IMR-90 (cell line): ENCODE measurements around the gene RGS19. TPM values are rescaled to one million over a fixed set of nuclear protein-coding genes. Genes with fewer than 3 reads are reported as not detected.

Source experiments
- ATAC-seq: fragments of 200-7000 bp; cut with Tn5 transposase; 2 replicates; pipeline ENCODE4 v1.9.1; 2020; ENCODE audit warnings: low read depth, mild to moderate bottlenecking, moderate library complexity
- BruUV-seq: library from RNA; stranded (reverse); fragments of 400-500 nt; replicated peaks from 2 replicates; lab custom pipeline; 2021; lab: Mats Ljungman, UMichigan
- CTCF ChIA-PET: fragments of 300-600 bp; formaldehyde crosslinking; extraction: SDS; loops from one replicate; lab custom pipeline; 2021; ENCODE audit warnings: antibody characterized with exemption; lab: Yijun Ruan, JAX
- POLR2A ChIA-PET: fragments of 300-600 bp; sonication (Branson Sonifier 250); formaldehyde crosslinking; loops from one replicate; lab custom pipeline; 2022; ENCODE audit warnings: antibody characterized with exemption; ENCODE audit not compliant: unreplicated experiment; lab: Charles Lee
- DNase-seq: peaks from one replicate; pipeline ENCODE4 v3.0.0; 2013
- H2AFZ ChIP-seq: replicated peaks from 2 replicates; pipeline ENCODE3; 2013; ENCODE audit warnings: low read length, mild to moderate bottlenecking; ENCODE audit not compliant: poor library complexity
- H2AK5ac ChIP-seq: 2 replicates; pipeline ENCODE4 v1.6.1; 2013; ENCODE audit warnings: low read depth, low read length, inconsistent platforms
- H2AK9ac ChIP-seq: replicated peaks from 2 replicates; pipeline ENCODE3; 2013; ENCODE audit warnings: mild to moderate bottlenecking, low read depth, low read length, moderate library complexity; ENCODE audit not compliant: poor library complexity
- H2BK120ac ChIP-seq: 2 replicates; pipeline ENCODE4 v1.6.1; 2013; ENCODE audit warnings: low read depth, low read length, inconsistent platforms
- H2BK15ac ChIP-seq: 3 replicates; pipeline ENCODE4 v1.6.1; 2013; ENCODE audit warnings: low read depth, low read length, inconsistent platforms
- H2BK20ac ChIP-seq: 2 replicates; pipeline ENCODE4 v1.6.1; 2013; ENCODE audit warnings: low read depth, mild to moderate bottlenecking, inconsistent platforms, low read length, moderate library complexity
- H2BK5ac ChIP-seq: 2 replicates; pipeline ENCODE4 v1.6.1; 2013; ENCODE audit warnings: mild to moderate bottlenecking, low read depth, low read length, inconsistent platforms; ENCODE audit not compliant: poor library complexity, severe bottlenecking
- H3K14ac ChIP-seq: replicated peaks from 2 replicates; pipeline ENCODE4 v1.6.1; 2013; ENCODE audit warnings: low read depth, low read length, inconsistent platforms
- H3K18ac ChIP-seq: 2 replicates; pipeline ENCODE4 v1.6.1; 2013; ENCODE audit warnings: low read depth, low read length, control low read depth
- H3K23ac ChIP-seq: 2 replicates; pipeline ENCODE4 v1.6.1; 2013; ENCODE audit warnings: low read depth, low read length, inconsistent platforms
- H3K27ac ChIP-seq: 2 replicates; pipeline ENCODE4 v1.5.1; 2013; ENCODE audit warnings: mild to moderate bottlenecking, control low read depth, low read length; ENCODE audit not compliant: insufficient read depth
- H3K27me3 ChIP-seq: 2 replicates; pipeline ENCODE4 v1.6.1; 2013; ENCODE audit warnings: low read length; ENCODE audit not compliant: control insufficient read depth, insufficient read depth
- H3K36me3 ChIP-seq: 2 replicates; pipeline ENCODE4 v1.6.1; 2013; ENCODE audit warnings: low read length, mixed read lengths; ENCODE audit not compliant: control insufficient read depth, insufficient read depth
- H3K4ac ChIP-seq: 2 replicates; pipeline ENCODE4 v1.6.1; 2013; ENCODE audit warnings: low read depth, low read length, inconsistent platforms
- H3K4me1 ChIP-seq: 2 replicates; pipeline ENCODE4 v1.6.1; 2013; ENCODE audit warnings: low read length, mixed read lengths; ENCODE audit not compliant: control insufficient read depth, insufficient read depth
- H3K4me2 ChIP-seq: 2 replicates; pipeline ENCODE4 v1.6.1; 2013; ENCODE audit warnings: low read depth, mild to moderate bottlenecking, control low read depth, low read length, moderate library complexity
- H3K4me3 ChIP-seq: 2 replicates; pipeline ENCODE4 v1.5.1; 2013; ENCODE audit warnings: low read depth, mild to moderate bottlenecking, control low read depth, low read length, moderate library complexity; ENCODE audit not compliant: insufficient read depth
- H3K56ac ChIP-seq: 2 replicates; pipeline ENCODE4 v1.6.1; 2013; ENCODE audit warnings: low read length, inconsistent platforms; ENCODE audit not compliant: insufficient read depth; ENCODE audit errors: extremely low read depth
- H3K79me1 ChIP-seq, 2 experiments: 2 replicates each; pipeline ENCODE4 v1.6.1; 2013; ENCODE audit warnings: low read length in 2 of 2, inconsistent platforms in 1 of 2, low read depth in 1 of 2
- H3K9ac ChIP-seq: 2 replicates; pipeline ENCODE4 v1.6.1; 2013; ENCODE audit warnings: low read depth, low read length, control low read depth
- H3K9me1 ChIP-seq: 2 replicates; pipeline ENCODE4 v1.6.1; 2013; ENCODE audit warnings: low read length, inconsistent platforms; ENCODE audit not compliant: insufficient read depth
- H3K9me3 ChIP-seq: 2 replicates; pipeline ENCODE4 v1.6.1; 2013; ENCODE audit warnings: low read length; ENCODE audit not compliant: control insufficient read depth, insufficient read depth
- H4K20me1 ChIP-seq: 2 replicates; pipeline ENCODE4 v1.6.1; 2013; ENCODE audit warnings: low read length, inconsistent platforms; ENCODE audit not compliant: insufficient read depth
- H4K5ac ChIP-seq: 2 replicates; pipeline ENCODE4 v1.6.1; 2013; ENCODE audit warnings: mild to moderate bottlenecking, low read depth, low read length, control low read depth
- H4K8ac ChIP-seq, 2 experiments: 2 replicates each; pipeline ENCODE4 v1.6.1; 2013; ENCODE audit warnings: low read depth in 2 of 2, low read length in 2 of 2, control low read depth in 1 of 2, inconsistent platforms in 1 of 2
- H4K91ac ChIP-seq: 2 replicates; pipeline ENCODE4 v1.6.1; 2013; ENCODE audit warnings: low read depth, low read length, inconsistent platforms; ENCODE audit not compliant: insufficient read depth
- BHLHE40 ChIP-seq: fragments of 150-350 bp; IDR thresholded peaks from 2 replicates; pipeline ENCODE4 v1.6.1; 2016; ENCODE audit warnings: mild to moderate bottlenecking, low read depth, low read length
- CEBPB ChIP-seq: IDR thresholded peaks from 2 replicates; pipeline ENCODE4 v1.6.1; 2012; ENCODE audit warnings: low read depth, low read length, improper control_type of control experiment
- MAFK ChIP-seq: IDR thresholded peaks from 2 replicates; pipeline ENCODE4 v1.6.1; 2012; ENCODE audit warnings: low read depth, low read length, improper control_type of control experiment
- MXI1 ChIP-seq: IDR thresholded peaks from 2 replicates; pipeline ENCODE4 v1.6.1; 2012; ENCODE audit warnings: low read depth, mild to moderate bottlenecking, low read length, moderate library complexity, borderline replicate concordance
- NFE2L2 ChIP-seq: fragments of 150-350 bp; IDR thresholded peaks from 2 replicates; pipeline ENCODE4 v1.6.1; 2016; ENCODE audit warnings: low read depth, mild to moderate bottlenecking, low read length
- RCOR1 ChIP-seq: IDR thresholded peaks from 2 replicates; pipeline ENCODE4 v1.6.1; 2012; ENCODE audit warnings: mild to moderate bottlenecking, low read length, improper control_type of control experiment; ENCODE audit not compliant: insufficient replicate concordance
- SMC3 ChIP-seq: fragments of 150-350 bp; IDR thresholded peaks from 2 replicates; pipeline ENCODE4 v1.6.1; 2016; ENCODE audit warnings: low read depth, mild to moderate bottlenecking, antibody characterized with exemption, low read length, moderate library complexity
- WGBS, 2 experiments: methylation state at CpG; one replicate each; pipeline versions ENCODE4 v1.1.5 to v1.1.7; 2013; ENCODE audit warnings: missing lambda C conversion rate in 2 of 2; ENCODE audit not compliant: insufficient read length in 1 of 2; ENCODE audit errors: extremely low coverage in 2 of 2; 5-methylcytosine and 5-hydroxymethylcytosine counted together
- dilution Hi-C: fragments of 300-500 bp; cut with HindIII; formaldehyde crosslinking; loops from one replicate; pipeline ENCODE4 v1.14.3; 2018; ENCODE audit warnings: low sequenced_read_pairs; ENCODE audit not compliant: unreplicated experiment
- in situ Hi-C: fragments of 300-500 bp; cut with MboI; formaldehyde crosslinking; loops from 3 replicates; pipeline ENCODE4 v1.14.3; 2019; ENCODE audit warnings: low sequenced_read_pairs, inconsistent platforms, mixed read lengths
- intact Hi-C: fragments of 100-400 bp; cut with micrococcal nuclease; formaldehyde crosslinking; loops from 2 replicates; pipeline ENCODE4 v1.10.0; 2022
- polyA plus RNA-seq, 3 experiments: library from polyadenylated mRNA; depleted of rRNA; stranded (reverse); fragments of >200 nt; gene quantifications; 2 replicates each; pipeline ENCODE4 v1.2.3, GENCODE V29; 2012; ENCODE audit warnings: low replicate concordance in 1 of 3
- total RNA-seq: library from RNA; depleted of rRNA; stranded (reverse); fragments of >200 nt; gene quantifications from 2 replicates; pipeline ENCODE4 v1.2.3, GENCODE V29; 2012
- TF ChIP-seq, protein P1 (sequence below): fragments of 150-350 bp; IDR thresholded peaks from 2 replicates; pipeline ENCODE4 v1.6.1; 2016; ENCODE audit warnings: low read depth, mild to moderate bottlenecking, low read length, moderate library complexity, borderline replicate concordance
- TF ChIP-seq, protein P2 (sequence below): fragments of 150-350 bp; IDR thresholded peaks from 2 replicates; pipeline ENCODE4 v1.6.1; 2017; ENCODE audit warnings: mild to moderate bottlenecking, antibody characterized with exemption, low read length, low read depth

Gene RGS19
- total and polyA plus RNA-seq, 2 of the 4 experiments (the other 2 are of a cell fraction), result 7.7 to 17.5 TPM

GRCh38 chr20:64082126-64082731, 2.9 kb upstream of the RGS19 start:
- no peak overlapping the region for H3K18ac ChIP-seq
- no peak overlapping the region for H4K5ac ChIP-seq
- no peak overlapping the region for H3K4ac ChIP-seq
- no peak overlapping the region for H2BK120ac ChIP-seq
- intact Hi-C loops, result no loop called here
- no peaks in the 10 kb centered on the region for H3K9me1 ChIP-seq
- no peak overlapping the region for H2BK15ac ChIP-seq
- in situ Hi-C loops, result no loop called here
- no TSS peak for BruUV-seq
- H2AK9ac ChIP-seq, result peak overlapping the region; percentile 48
- peaks cover 41% of the 10 kb centered on the region for H3K27me3 ChIP-seq
- peaks cover 6 to 8% of the 10 kb centered on the region in 2 experiments; a peak in 3 of 4 replicates for H3K79me1 ChIP-seq
- no peak overlapping the region for H4K91ac ChIP-seq
- H3K4me3 ChIP-seq, result no peak overlapping the region
- no peak overlapping the region for H3K14ac ChIP-seq
- no peak overlapping the region for H2BK20ac ChIP-seq
- ChIA-PET POLR2A (no interaction called here), CTCF (no interaction called here)
- dilution Hi-C loops, result no loop called here
- no peak overlapping the region; the same call in 1 of the 2 replicates for H2AK5ac ChIP-seq
- H3K36me3 ChIP-seq, result no peaks in the 10 kb centered on the region
- no peak overlapping the region for H3K9ac ChIP-seq
- H3K56ac ChIP-seq, result no peak overlapping the region
- no peak overlapping the region for H3K27ac ChIP-seq
- no peak overlapping the region for H4K8ac ChIP-seq
- no peak overlapping the region for H3K23ac ChIP-seq
- ATAC-seq (no peak), DNase-seq (no peak)
- H3K9me3 ChIP-seq, result peaks cover 5% of the 10 kb centered on the region; the same call in 1 of the 2 replicates
- H2BK5ac ChIP-seq, result no peak overlapping the region
- H2AFZ ChIP-seq, result peak overlapping the region; percentile 56
- H3K4me2 ChIP-seq, result no peak overlapping the region
- H4K20me1 ChIP-seq, result peaks cover 15% of the 10 kb centered on the region
- H3K4me1 ChIP-seq, result peaks cover 17% of the 10 kb centered on the region
- WGBS, 2 experiments, result 29% methylated on average over 7 of the region's 13 CpGs; no CpG with 5 or more reads in 1 of the 2 experiments
- no peak for TF ChIP-seq MXI1
- TF ChIP-seq, protein P1, sequence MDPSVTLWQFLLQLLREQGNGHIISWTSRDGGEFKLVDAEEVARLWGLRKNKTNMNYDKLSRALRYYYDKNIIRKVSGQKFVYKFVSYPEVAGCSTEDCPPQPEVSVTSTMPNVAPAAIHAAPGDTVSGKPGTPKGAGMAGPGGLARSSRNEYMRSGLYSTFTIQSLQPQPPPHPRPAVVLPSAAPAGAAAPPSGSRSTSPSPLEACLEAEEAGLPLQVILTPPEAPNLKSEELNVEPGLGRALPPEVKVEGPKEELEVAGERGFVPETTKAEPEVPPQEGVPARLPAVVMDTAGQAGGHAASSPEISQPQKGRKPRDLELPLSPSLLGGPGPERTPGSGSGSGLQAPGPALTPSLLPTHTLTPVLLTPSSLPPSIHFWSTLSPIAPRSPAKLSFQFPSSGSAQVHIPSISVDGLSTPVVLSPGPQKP, result no peak
- TF ChIP-seq NFE2L2, result no peak
- no peak for TF ChIP-seq SMC3
- TF ChIP-seq MAFK, result no peak
- TF ChIP-seq, protein P2, sequence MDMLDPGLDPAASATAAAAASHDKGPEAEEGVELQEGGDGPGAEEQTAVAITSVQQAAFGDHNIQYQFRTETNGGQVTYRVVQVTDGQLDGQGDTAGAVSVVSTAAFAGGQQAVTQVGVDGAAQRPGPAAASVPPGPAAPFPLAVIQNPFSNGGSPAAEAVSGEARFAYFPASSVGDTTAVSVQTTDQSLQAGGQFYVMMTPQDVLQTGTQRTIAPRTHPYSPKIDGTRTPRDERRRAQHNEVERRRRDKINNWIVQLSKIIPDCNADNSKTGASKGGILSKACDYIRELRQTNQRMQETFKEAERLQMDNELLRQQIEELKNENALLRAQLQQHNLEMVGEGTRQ, result no peak
- TF ChIP-seq RCOR1, result no peak
- TF ChIP-seq BHLHE40, result no peak
- no peak for TF ChIP-seq CEBPB
